ENCODE results near the gene GRIK4. TPM values are rescaled to one million over a fixed set of nuclear protein-coding genes. Genes with fewer than 3 reads are reported as not detected.

Gene GRIK4
- total and polyA plus RNA-seq, 4 donors: 0.41 to 4.9 (median 1.7) TPM

DNA sequence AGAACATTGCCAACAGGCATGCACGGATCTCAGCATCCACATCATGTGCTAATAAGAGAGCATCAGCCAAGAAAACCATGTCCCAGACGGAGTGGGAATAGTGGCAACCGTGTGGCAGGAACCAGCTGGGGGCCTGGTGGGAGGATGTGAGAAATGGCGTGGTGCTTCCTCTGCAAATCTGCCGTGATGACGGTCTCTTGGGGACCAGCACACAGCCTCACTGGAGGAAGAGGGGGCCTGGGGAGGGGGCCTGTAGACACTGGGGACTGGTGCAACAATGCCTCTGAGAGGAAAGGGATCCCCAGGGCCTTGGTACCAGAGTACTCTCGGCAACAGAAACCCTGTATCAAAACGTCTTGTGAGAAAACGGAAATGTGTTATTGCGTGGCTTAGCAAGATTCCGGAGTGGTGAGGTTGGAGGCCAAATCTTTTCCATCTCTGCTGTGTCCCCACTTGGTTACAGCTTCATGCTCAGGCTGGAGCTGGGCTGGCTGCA, 358.0 kb downstream of the GRIK4 start:
- no peak overlapping the region for H3K9ac ChIP-seq (ENCODE audit: insufficient read depth in 1 of 2, low read length in 2 of 2)
- peaks cover 0 to 3% (median 0%) of the 10 kb centered on the region in 4 donors for H3K36me3 ChIP-seq (ENCODE audit: control insufficient read depth in 4 of 4, insufficient read depth in 4 of 4, low read length in 4 of 4)
- H3K4me3 ChIP-seq: no peak overlapping the region
- WGBS, 2 donors: 49 to 62% methylated on average over 11 of the region's 11 CpGs
- no peak overlapping the region for H3K27ac ChIP-seq (ENCODE audit: low read depth in 1 of 2, low read length in 1 of 2)
- TF ChIP-seq, protein P1, sequence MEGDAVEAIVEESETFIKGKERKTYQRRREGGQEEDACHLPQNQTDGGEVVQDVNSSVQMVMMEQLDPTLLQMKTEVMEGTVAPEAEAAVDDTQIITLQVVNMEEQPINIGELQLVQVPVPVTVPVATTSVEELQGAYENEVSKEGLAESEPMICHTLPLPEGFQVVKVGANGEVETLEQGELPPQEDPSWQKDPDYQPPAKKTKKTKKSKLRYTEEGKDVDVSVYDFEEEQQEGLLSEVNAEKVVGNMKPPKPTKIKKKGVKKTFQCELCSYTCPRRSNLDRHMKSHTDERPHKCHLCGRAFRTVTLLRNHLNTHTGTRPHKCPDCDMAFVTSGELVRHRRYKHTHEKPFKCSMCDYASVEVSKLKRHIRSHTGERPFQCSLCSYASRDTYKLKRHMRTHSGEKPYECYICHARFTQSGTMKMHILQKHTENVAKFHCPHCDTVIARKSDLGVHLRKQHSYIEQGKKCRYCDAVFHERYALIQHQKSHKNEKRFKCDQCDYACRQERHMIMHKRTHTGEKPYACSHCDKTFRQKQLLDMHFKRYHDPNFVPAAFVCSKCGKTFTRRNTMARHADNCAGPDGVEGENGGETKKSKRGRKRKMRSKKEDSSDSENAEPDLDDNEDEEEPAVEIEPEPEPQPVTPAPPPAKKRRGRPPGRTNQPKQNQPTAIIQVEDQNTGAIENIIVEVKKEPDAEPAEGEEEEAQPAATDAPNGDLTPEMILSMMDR (IDR thresholded peaks at IDR 0.05; ENCODE audit: control extremely low read depth, extremely low read depth): no peak
- ATAC-seq (ENCODE audit: insufficient read depth, low FRiP score) (no peak), DNase-seq (no peak)
- peaks cover 0 to 2% (median 0%) of the 10 kb centered on the region in 4 donors for H3K9me3 ChIP-seq (ENCODE audit: control insufficient read depth in 4 of 4, insufficient read depth in 3 of 4, low read length in 3 of 4)
- peaks cover 0 to 3% (median 0%) of the 10 kb centered on the region in 3 donors for H3K27me3 ChIP-seq (ENCODE audit: control insufficient read depth in 3 of 3, insufficient read depth in 3 of 3, low read length in 2 of 3)
- H3K4me1 ChIP-seq (ENCODE audit: control insufficient read depth in 5 of 5, insufficient read depth in 5 of 5, low read length in 5 of 5): no peaks in the 10 kb centered on the region

DNA sequence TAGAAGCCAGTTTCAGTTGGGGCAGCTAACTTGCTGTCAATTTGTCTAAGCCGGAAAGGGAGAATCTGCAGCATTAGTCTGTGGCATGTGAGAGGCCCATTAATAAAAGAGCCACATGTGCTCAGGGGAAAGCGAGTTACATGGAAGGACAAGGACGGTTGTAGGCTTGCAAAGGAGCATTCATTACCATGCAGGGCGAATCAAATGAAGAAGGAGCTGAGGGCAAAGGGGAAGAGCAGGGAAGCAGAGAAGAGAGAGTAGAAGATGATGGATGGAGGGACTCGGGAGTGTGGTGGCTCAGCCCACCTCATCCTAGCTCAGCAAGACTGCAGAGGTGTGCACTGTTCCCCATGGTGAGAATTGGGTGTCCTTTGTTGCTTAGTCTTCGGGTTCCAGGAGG, 359.6 kb downstream of the GRIK4 start:
- no peak for DNase-seq
- ATAC-seq (ENCODE audit: insufficient read depth, low FRiP score): no peak
- peaks cover 0 to 4% (median 0%) of the 10 kb centered on the region in 4 donors for H3K9me3 ChIP-seq (ENCODE audit: control insufficient read depth in 4 of 4, insufficient read depth in 3 of 4, low read length in 3 of 4)
- H3K9ac ChIP-seq (ENCODE audit: insufficient read depth in 1 of 2, low read length in 2 of 2): no peak overlapping the region
- TF ChIP-seq, protein P1 (IDR thresholded peaks at IDR 0.05; ENCODE audit: control extremely low read depth, extremely low read depth): no peak
- H3K4me3 ChIP-seq: no peak overlapping the region
- H3K36me3 ChIP-seq (ENCODE audit: control insufficient read depth in 4 of 4, insufficient read depth in 4 of 4, low read length in 4 of 4): peaks cover 0 to 14% (median 3%) of the 10 kb centered on the region in 4 donors
- H3K27ac ChIP-seq (ENCODE audit: low read depth in 1 of 2, low read length in 1 of 2): no peak overlapping the region
- WGBS, 2 donors: 86 to 91% methylated on average over 6 of the region's 6 CpGs
- H3K4me1 ChIP-seq (ENCODE audit: control insufficient read depth in 5 of 5, insufficient read depth in 5 of 5, low read length in 5 of 5): no peaks in the 10 kb centered on the region
- H3K27me3 ChIP-seq (ENCODE audit: control insufficient read depth in 3 of 3, insufficient read depth in 3 of 3, low read length in 2 of 3): peaks cover 0 to 3% (median 0%) of the 10 kb centered on the region in 3 donors

DNA sequence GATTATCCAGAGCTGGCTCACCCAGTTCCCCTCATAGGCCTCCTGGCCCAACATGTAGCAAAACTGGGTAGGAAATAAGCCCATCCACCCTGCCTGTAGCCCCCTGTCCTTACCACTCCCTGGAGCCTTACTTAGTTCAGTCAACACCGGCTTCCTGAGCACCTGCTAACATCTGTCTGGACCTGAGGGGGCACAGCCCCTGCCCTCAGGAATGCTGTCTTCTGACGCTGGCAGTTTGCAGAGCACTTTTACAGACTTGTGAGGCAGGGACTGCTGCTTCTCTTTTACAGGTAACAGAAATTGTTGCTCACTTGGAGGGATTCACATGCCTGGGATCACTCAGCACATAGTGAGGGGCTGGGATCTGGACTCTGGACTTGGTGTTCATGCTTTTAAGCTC, 360.4 kb downstream of the GRIK4 start:
- Histone ChIP-seq H3K4me3 (no peak overlapping the region), H3K36me3 (ENCODE audit: control insufficient read depth in 4 of 4, insufficient read depth in 4 of 4, low read length in 4 of 4) (peaks cover 0 to 15% (median 4%) of the 10 kb centered on the region in 4 donors), H3K4me1 (ENCODE audit: control insufficient read depth in 5 of 5, insufficient read depth in 5 of 5, low read length in 5 of 5) (no peaks in the 10 kb centered on the region), H3K9me3 (ENCODE audit: control insufficient read depth in 4 of 4, insufficient read depth in 3 of 4, low read length in 3 of 4) (peaks cover 0 to 5% (median 0%) of the 10 kb centered on the region in 4 donors), H3K9ac (ENCODE audit: insufficient read depth in 1 of 2, low read length in 2 of 2) (no peak overlapping the region), H3K27me3 (ENCODE audit: control insufficient read depth in 3 of 3, insufficient read depth in 3 of 3, low read length in 2 of 3) (peaks cover 0 to 3% (median 0%) of the 10 kb centered on the region in 3 donors), H3K27ac (ENCODE audit: low read depth in 1 of 2, low read length in 1 of 2) (no peak overlapping the region)
- TF ChIP-seq, protein P1 (IDR thresholded peaks at IDR 0.05; ENCODE audit: control extremely low read depth, extremely low read depth): no peak
- 67 to 84% methylated on average over 2 of the region's 2 CpGs for WGBS, 2 donors
- DNase-seq: no peak
- no peak for ATAC-seq (ENCODE audit: insufficient read depth, low FRiP score)

Measured in lung (tissue), 12 donors.